ENCODE data around the gene NECAP2. TPM values are rescaled to one million over a fixed set of nuclear protein-coding genes. Genes with fewer than 3 reads are reported as not detected.
A peak's percentile ranks its signal among the peaks of the same experiment; 100 is the strongest.

Gene NECAP2
- total RNA-seq: 46.4 TPM

- DNase-seq (ENCODE audit: low spot score): peak; percentile 95
Measured at GRCh38 chr1:16440470-16441281, at the start of gene NECAP2. TSS of gene NECAP2 (plus strand) at chr1:16440724. CDS start at chr1:16440762, 38 bp downstream.

GRCh38 chr1:16391411-16391810, 49.1 kb upstream of the NECAP2 start:
- DNase-seq (ENCODE audit: low spot score): no peak

GRCh38 chr1:16392740-16393569, 47.6 kb upstream of the NECAP2 start:
- no peak for DNase-seq (ENCODE audit: low spot score)

- no peak for DNase-seq (ENCODE audit: low spot score)
Measured at GRCh38 chr1:16393570-16394521, 46.7 kb upstream of the NECAP2 start.

GRCh38 chr1:16394977-16395376, 45.5 kb upstream of the NECAP2 start:
- DNase-seq (ENCODE audit: low spot score): no peak

GRCh38 chr1:16396591-16396990, 43.9 kb upstream of the NECAP2 start:
- DNase-seq (ENCODE audit: low spot score): no peak

- no peak for DNase-seq (ENCODE audit: low spot score)
Measured at GRCh38 chr1:16397120-16397519, 43.4 kb upstream of the NECAP2 start.

- no peak for DNase-seq (ENCODE audit: low spot score)
Measured at GRCh38 chr1:16398371-16398953, 42.1 kb upstream of the NECAP2 start.

- DNase-seq (ENCODE audit: low spot score): no peak
Measured at GRCh38 chr1:16402742-16403141, 37.8 kb upstream of the NECAP2 start.

GRCh38 chr1:16405441-16405840, 35.1 kb upstream of the NECAP2 start:
- no peak for DNase-seq (ENCODE audit: low spot score)

GRCh38 chr1:16406868-16407267, 33.7 kb upstream of the NECAP2 start:
- DNase-seq (ENCODE audit: low spot score): no peak

- no peak for DNase-seq (ENCODE audit: low spot score)
Measured at GRCh38 chr1:16409536-16410152, 30.9 kb upstream of the NECAP2 start.

GRCh38 chr1:16410803-16411202, 29.7 kb upstream of the NECAP2 start:
- no peak for DNase-seq (ENCODE audit: low spot score)

- no peak for DNase-seq (ENCODE audit: low spot score)
Measured at GRCh38 chr1:16413191-16413590, 27.3 kb upstream of the NECAP2 start.

- no peak for DNase-seq (ENCODE audit: low spot score)
Measured at GRCh38 chr1:16418823-16419425, 21.6 kb upstream of the NECAP2 start.

GRCh38 chr1:16420424-16421118, 20.0 kb upstream of the NECAP2 start:
- no peak for DNase-seq (ENCODE audit: low spot score)

- no peak for DNase-seq (ENCODE audit: low spot score)
Measured at GRCh38 chr1:16421201-16421600, 19.3 kb upstream of the NECAP2 start.

GRCh38 chr1:16422041-16422440, 18.5 kb upstream of the NECAP2 start:
- no peak for DNase-seq (ENCODE audit: low spot score)

GRCh38 chr1:16425125-16426025, 15.1 kb upstream of the NECAP2 start:
- DNase-seq (ENCODE audit: low spot score): no peak
